A549 (cell line): ENCODE results near the gene CNGA1.

Experiments used
- BHLHE40 ChIP-seq: IDR thresholded peaks from 2 replicates; pipeline ENCODE4 v1.6.1; 2012; ENCODE audit warnings: low read depth, low read length, inconsistent platforms
- CHD2 ChIP-seq: fragments of 150-350 bp; IDR thresholded peaks from 2 replicates; pipeline ENCODE4 v1.6.1; 2014; ENCODE audit warnings: low read length; ENCODE audit not compliant: partially characterized antibody
- EHF ChIP-seq: fragments of 250-450 bp; sonication (Bioruptor Pico); IDR thresholded peaks from 2 replicates; pipeline ENCODE4 v1.5.0; 2020; ENCODE audit warnings: mild to moderate bottlenecking
- EHMT2 ChIP-seq: fragments of 200-600 bp; sonication (generic); IDR thresholded peaks from 2 replicates; pipeline ENCODE4 v1.6.1; 2016; ENCODE audit warnings: antibody characterized with exemption, low read depth, mild to moderate bottlenecking, moderate library complexity
- EP300 ChIP-seq, 2 experiments: fragments of >200 bp; sonication (Bioruptor Twin); formaldehyde crosslinking; IDR thresholded peaks; 2 replicates in 1 of 2; 3 replicates in 1 of 2; pipeline ENCODE4 v1.6.1; 2016 to 2017
- POLR2A ChIP-seq: IDR thresholded peaks from 2 replicates; pipeline ENCODE4 v1.6.1; 2012; ENCODE audit warnings: mild to moderate bottlenecking, low read length
- RAD21 ChIP-seq, 2 experiments: fragments of >200 bp in 1 of 2; sonication (Bioruptor Twin) in 1 of 2; formaldehyde crosslinking in 1 of 2; IDR thresholded peaks in 1 of 2; conservative IDR thresholded peaks in 1 of 2; 2 replicates in 1 of 2; 3 replicates in 1 of 2; pipeline ENCODE4 v1.6.1; 2012 to 2018; ENCODE audit warnings: inconsistent platforms in 1 of 2
- RNF2 ChIP-seq: fragments of 200-600 bp; sonication (generic); IDR thresholded peaks from 2 replicates; pipeline ENCODE4 v1.6.1; 2016; ENCODE audit warnings: low read depth, mild to moderate bottlenecking, antibody characterized with exemption, moderate library complexity, borderline replicate concordance
- SREBF2 ChIP-seq: fragments of 450-650 bp; IDR thresholded peaks from 2 replicates; pipeline ENCODE4 v1.6.1; 2014; ENCODE audit warnings: mild to moderate bottlenecking, moderate library complexity
- ZFP36 ChIP-seq: fragments of 450-650 bp; IDR thresholded peaks from 2 replicates; pipeline ENCODE4 v1.6.1; 2014; ENCODE audit warnings: borderline replicate concordance; ENCODE audit not compliant: partially characterized antibody
- ZSCAN20 ChIP-seq: fragments of 250-450 bp; sonication (Bioruptor Pico); IDR thresholded peaks from 2 replicates; pipeline ENCODE4 v1.8.0; 2022; ENCODE audit warnings: mild to moderate bottlenecking, moderate library complexity
- TF ChIP-seq, protein P1 (sequence below): fragments of >200 bp; sonication (Bioruptor Twin); formaldehyde crosslinking; IDR thresholded peaks from 3 replicates; pipeline ENCODE4 v1.5.1; 2016
- TF ChIP-seq, protein P2 (sequence below): fragments of 150-350 bp; IDR thresholded peaks from 2 replicates; pipeline ENCODE4 v1.6.1; 2014; ENCODE audit warnings: low read depth, mild to moderate bottlenecking, low read length
- TF ChIP-seq, protein P3 (sequence below): fragments of 200-600 bp; sonication (generic); IDR thresholded peaks from 2 replicates; pipeline ENCODE4 v1.6.1; 2016; ENCODE audit warnings: antibody characterized with exemption, mild to moderate bottlenecking, moderate library complexity

DNA sequence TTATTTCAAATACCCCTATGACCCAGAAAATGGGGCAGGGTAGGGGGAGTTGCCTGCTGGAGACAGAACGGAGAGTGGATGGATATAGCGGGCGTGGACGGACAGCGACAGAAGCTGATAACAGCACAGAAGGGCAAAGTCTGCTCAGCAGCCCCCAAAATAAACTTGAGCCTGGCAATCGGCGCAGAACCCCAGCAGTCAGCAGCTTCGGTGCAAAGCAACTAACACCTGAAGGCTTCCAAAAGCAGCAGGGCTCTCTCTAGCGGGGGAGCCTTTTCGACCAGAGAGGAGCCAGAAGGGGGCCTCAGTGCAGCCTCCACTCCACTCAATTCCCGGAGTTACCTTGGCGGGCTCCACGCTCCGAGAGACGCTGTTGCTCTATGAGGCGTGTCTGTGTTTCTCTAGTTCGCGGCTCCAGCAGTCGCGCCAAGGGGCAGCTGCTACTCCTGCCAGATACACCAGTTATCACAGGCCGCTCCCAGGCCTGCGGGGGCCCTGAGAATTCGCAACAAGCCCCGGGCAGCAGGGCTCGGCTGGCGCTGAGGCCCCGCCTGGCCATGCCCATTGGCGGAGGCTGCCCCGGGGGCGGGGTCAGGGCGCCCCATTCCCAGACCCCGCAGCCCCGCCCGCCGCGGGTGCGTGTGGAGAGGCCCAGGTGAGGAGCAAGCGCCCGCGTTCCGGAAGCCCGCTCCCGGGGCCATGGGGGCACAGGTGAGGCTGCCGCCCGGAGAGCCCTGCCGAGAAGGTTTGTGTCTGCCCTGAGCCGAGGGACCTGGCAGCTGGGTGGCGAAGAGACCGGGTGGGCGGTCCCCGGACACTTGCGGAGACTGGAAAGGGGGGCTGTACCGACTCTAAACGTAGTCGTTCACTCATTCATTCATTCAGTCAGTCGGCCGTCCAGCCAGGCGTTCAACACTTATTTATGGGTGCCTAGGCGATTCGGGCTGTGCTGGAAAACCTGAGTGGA lies at the start of gene CNGA1, which contains the start of gene NIPAL1:
- TF ChIP-seq, protein P1, sequence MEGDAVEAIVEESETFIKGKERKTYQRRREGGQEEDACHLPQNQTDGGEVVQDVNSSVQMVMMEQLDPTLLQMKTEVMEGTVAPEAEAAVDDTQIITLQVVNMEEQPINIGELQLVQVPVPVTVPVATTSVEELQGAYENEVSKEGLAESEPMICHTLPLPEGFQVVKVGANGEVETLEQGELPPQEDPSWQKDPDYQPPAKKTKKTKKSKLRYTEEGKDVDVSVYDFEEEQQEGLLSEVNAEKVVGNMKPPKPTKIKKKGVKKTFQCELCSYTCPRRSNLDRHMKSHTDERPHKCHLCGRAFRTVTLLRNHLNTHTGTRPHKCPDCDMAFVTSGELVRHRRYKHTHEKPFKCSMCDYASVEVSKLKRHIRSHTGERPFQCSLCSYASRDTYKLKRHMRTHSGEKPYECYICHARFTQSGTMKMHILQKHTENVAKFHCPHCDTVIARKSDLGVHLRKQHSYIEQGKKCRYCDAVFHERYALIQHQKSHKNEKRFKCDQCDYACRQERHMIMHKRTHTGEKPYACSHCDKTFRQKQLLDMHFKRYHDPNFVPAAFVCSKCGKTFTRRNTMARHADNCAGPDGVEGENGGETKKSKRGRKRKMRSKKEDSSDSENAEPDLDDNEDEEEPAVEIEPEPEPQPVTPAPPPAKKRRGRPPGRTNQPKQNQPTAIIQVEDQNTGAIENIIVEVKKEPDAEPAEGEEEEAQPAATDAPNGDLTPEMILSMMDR, result peak; percentile 42
- TF ChIP-seq EP300 (IDR thresholded peaks at IDR 0.05) (no peak), SREBF2 (no peak), BHLHE40 (no peak), POLR2A (no peak), CHD2 (no peak), ZFP36 (no peak), RNF2 (no peak), RAD21 (conservative IDR thresholded peaks at IDR 0.05 in 1 of 2, IDR thresholded peaks at IDR 0.05 in 1 of 2) (peak in 1 of 2 experiments; percentile 32; a peak in 1 of 5 replicates), EHF (CRISPR knock-in tag) (no peak), EHMT2 (no peak), ZSCAN20 (no peak)
- TF ChIP-seq, protein P2, sequence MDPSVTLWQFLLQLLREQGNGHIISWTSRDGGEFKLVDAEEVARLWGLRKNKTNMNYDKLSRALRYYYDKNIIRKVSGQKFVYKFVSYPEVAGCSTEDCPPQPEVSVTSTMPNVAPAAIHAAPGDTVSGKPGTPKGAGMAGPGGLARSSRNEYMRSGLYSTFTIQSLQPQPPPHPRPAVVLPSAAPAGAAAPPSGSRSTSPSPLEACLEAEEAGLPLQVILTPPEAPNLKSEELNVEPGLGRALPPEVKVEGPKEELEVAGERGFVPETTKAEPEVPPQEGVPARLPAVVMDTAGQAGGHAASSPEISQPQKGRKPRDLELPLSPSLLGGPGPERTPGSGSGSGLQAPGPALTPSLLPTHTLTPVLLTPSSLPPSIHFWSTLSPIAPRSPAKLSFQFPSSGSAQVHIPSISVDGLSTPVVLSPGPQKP, result no peak
- TF ChIP-seq, protein P3, sequence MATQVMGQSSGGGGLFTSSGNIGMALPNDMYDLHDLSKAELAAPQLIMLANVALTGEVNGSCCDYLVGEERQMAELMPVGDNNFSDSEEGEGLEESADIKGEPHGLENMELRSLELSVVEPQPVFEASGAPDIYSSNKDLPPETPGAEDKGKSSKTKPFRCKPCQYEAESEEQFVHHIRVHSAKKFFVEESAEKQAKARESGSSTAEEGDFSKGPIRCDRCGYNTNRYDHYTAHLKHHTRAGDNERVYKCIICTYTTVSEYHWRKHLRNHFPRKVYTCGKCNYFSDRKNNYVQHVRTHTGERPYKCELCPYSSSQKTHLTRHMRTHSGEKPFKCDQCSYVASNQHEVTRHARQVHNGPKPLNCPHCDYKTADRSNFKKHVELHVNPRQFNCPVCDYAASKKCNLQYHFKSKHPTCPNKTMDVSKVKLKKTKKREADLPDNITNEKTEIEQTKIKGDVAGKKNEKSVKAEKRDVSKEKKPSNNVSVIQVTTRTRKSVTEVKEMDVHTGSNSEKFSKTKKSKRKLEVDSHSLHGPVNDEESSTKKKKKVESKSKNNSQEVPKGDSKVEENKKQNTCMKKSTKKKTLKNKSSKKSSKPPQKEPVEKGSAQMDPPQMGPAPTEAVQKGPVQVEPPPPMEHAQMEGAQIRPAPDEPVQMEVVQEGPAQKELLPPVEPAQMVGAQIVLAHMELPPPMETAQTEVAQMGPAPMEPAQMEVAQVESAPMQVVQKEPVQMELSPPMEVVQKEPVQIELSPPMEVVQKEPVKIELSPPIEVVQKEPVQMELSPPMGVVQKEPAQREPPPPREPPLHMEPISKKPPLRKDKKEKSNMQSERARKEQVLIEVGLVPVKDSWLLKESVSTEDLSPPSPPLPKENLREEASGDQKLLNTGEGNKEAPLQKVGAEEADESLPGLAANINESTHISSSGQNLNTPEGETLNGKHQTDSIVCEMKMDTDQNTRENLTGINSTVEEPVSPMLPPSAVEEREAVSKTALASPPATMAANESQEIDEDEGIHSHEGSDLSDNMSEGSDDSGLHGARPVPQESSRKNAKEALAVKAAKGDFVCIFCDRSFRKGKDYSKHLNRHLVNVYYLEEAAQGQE, result no peak
